Fibroblast of villous mesenchyme (primary cell): ENCODE results near the gene ZSWIM9. TPM values are rescaled to one million over a fixed set of nuclear protein-coding genes. Genes with fewer than 3 reads are reported as not detected.

Experiments used
- DNase-seq: peaks from one replicate; pipeline ENCODE4 v3.0.0-alpha.2; 2010; ENCODE audit warnings: low read depth
- H3K4me3 ChIP-seq: 2 replicates; pipeline ENCODE4 v1.5.1; 2011; ENCODE audit warnings: low read depth, mild to moderate bottlenecking, low read length
- CTCF ChIP-seq: IDR thresholded peaks from 2 replicates; pipeline ENCODE4 v1.5.1; 2012; ENCODE audit warnings: low read depth, mild to moderate bottlenecking, low read length; ENCODE audit not compliant: insufficient read depth
- total RNA-seq: library from RNA; depleted of rRNA; stranded (reverse); fragments of >200 nt; gene quantifications from 2 replicates; pipeline ENCODE4 v1.2.3, GENCODE V29; 2012

Gene ZSWIM9
- total RNA-seq, 1 donor, result 2.2 TPM

- H3K4me3 ChIP-seq, result no peak overlapping the region
- TF ChIP-seq CTCF, result no peak
- no peak for DNase-seq
Observed at GRCh38 chr19:48133094-48133493, 37.4 kb upstream of the ZSWIM9 start.

- no peak overlapping the region for H3K4me3 ChIP-seq
- no peak for DNase-seq
- no peak for TF ChIP-seq CTCF
Observed at GRCh38 chr19:48135411-48135810, 35.1 kb upstream of the ZSWIM9 start.

GRCh38 chr19:48136547-48136946, 33.9 kb upstream of the ZSWIM9 start:
- no peak for TF ChIP-seq CTCF
- H3K4me3 ChIP-seq, result no peak overlapping the region
- DNase-seq, result no peak

- no peak for DNase-seq
- TF ChIP-seq CTCF, result no peak
- no peak overlapping the region for H3K4me3 ChIP-seq
Observed at GRCh38 chr19:48137411-48137810, 33.1 kb upstream of the ZSWIM9 start.

GRCh38 chr19:48139053-48139452, 31.4 kb upstream of the ZSWIM9 start:
- TF ChIP-seq CTCF, result no peak
- DNase-seq, result no peak
- no peak overlapping the region for H3K4me3 ChIP-seq

GRCh38 chr19:48147597-48148175, 22.8 kb upstream of the ZSWIM9 start:
- TF ChIP-seq CTCF, result no peak
- no peak overlapping the region for H3K4me3 ChIP-seq
- no peak for DNase-seq

GRCh38 chr19:48148576-48148975, 21.9 kb upstream of the ZSWIM9 start:
- no peak for TF ChIP-seq CTCF
- no peak overlapping the region for H3K4me3 ChIP-seq
- DNase-seq, result no peak
